Gastroesophageal sphincter (tissue), 4 donors: ENCODE results near the gene FRMD3. TPM values are rescaled to one million over a fixed set of nuclear protein-coding genes. Genes with fewer than 3 reads are reported as not detected.

Source experiments
- ATAC-seq: fragments of 150-250 bp; one replicate; pipeline ENCODE4 v1.9.1; 2016; ENCODE audit warnings: mild to moderate bottlenecking, moderate library complexity
- H3K27ac ChIP-seq, 4 donors: fragments of 200-600 bp; sonication (generic) in 3 of 4; 1 replicate in 3 of 4; 2 replicates in 1 of 4; pipeline ENCODE4 v1.5.1; 2016 to 2019
- H3K27me3 ChIP-seq: fragments of 200-600 bp; sonication (generic); one replicate; pipeline ENCODE4 v1.5.1; 2019
- H3K36me3 ChIP-seq, 2 donors: fragments of 200-600 bp; sonication (generic); one replicate each; pipeline ENCODE4 v1.5.1; 2019; ENCODE audit warnings: control low read depth in 1 of 2
- H3K4me1 ChIP-seq, 3 donors: fragments of 200-600 bp; sonication (generic); 1 replicate in 2 of 3; 2 replicates in 1 of 3; pipeline ENCODE4 v1.5.1; 2016 to 2019; ENCODE audit warnings: control low read depth in 2 of 3
- H3K4me3 ChIP-seq, 2 donors: fragments of 200-600 bp; sonication (generic); one replicate each; pipeline ENCODE4 v1.5.1; 2019; ENCODE audit warnings: mild to moderate bottlenecking in 1 of 2, moderate library complexity in 1 of 2
- H3K9me3 ChIP-seq, 3 donors: fragments of 200-600 bp; sonication (generic); one replicate each; pipeline ENCODE4 v1.5.1; 2017 to 2019; ENCODE audit warnings: control low read depth in 2 of 3
- CTCF ChIP-seq, 4 experiments: fragments of 200-600 bp in 2 of 4; fragments of 450-650 bp in 2 of 4; sonication (generic) in 1 of 4; IDR thresholded peaks; one replicate each; pipeline ENCODE4 v1.5.1; 2017 to 2019; ENCODE audit warnings: antibody characterized with exemption in 4 of 4, mild to moderate bottlenecking in 2 of 4, moderate library complexity in 2 of 4
- EP300 ChIP-seq: sonication (generic); formaldehyde crosslinking; IDR thresholded peaks from one replicate; pipeline ENCODE4 v1.6.1; 2017; ENCODE audit warnings: antibody characterized with exemption, mild to moderate bottlenecking
- POLR2A ChIP-seq, 2 donors: fragments of 450-650 bp; IDR thresholded peaks; one replicate each; pipeline ENCODE4 v1.6.1; 2017; ENCODE audit warnings: antibody characterized with exemption in 2 of 2, mild to moderate bottlenecking in 2 of 2, moderate library complexity in 1 of 2
- POLR2AphosphoS5 ChIP-seq: sonication (generic); formaldehyde crosslinking; IDR thresholded peaks from one replicate; pipeline ENCODE4 v1.6.1; 2017; ENCODE audit warnings: antibody characterized with exemption
- WGBS, 2 donors: methylation state at CpG; one replicate each; pipeline ENCODE4 v1.1.5; 2018; ENCODE audit warnings: low coverage in 1 of 2; 5-methylcytosine and 5-hydroxymethylcytosine counted together
- total RNA-seq, 4 donors: library from RNA; depleted of rRNA; stranded (reverse); fragments of >200 nt; gene quantifications; one replicate each; pipeline ENCODE4 v1.1.0, GENCODE V29; 2016

Gene FRMD3
- total RNA-seq, 4 donors from 2014 or later, result 6.8 to 15.1 (median 11.3) TPM

GRCh38 chr9:83392228-83392627, 146.0 kb downstream of the FRMD3 start:
- TF ChIP-seq POLR2AphosphoS5 (no peak), CTCF (IDR thresholded peaks at IDR 0.05) (no peak), EP300 (no peak), POLR2A (IDR thresholded peaks at IDR 0.05) (no peak)
- no peak for ATAC-seq
- Histone ChIP-seq H3K36me3 (no peaks in the 10 kb centered on the region), H3K27ac (no peak overlapping the region), H3K27me3 (no peaks in the 10 kb centered on the region), H3K4me1 (no peaks in the 10 kb centered on the region), H3K9me3 (peaks cover 0 to 4% (median 0%) of the 10 kb centered on the region in 3 donors), H3K4me3 (no peak overlapping the region)
- 70% methylated on average over 2 of the region's 4 CpGs; no CpG with 5 or more reads in 1 of the 2 donors for WGBS, 2 donors

GRCh38 chr9:83388346-83388745, 149.9 kb downstream of the FRMD3 start:
- 80% methylated on average over 1 of the region's 1 CpG; no CpG with 5 or more reads in 1 of the 2 donors for WGBS, 2 donors
- H3K9me3 ChIP-seq, result peaks cover 0 to 16% (median 0%) of the 10 kb centered on the region in 3 donors
- H3K27me3 ChIP-seq, result no peaks in the 10 kb centered on the region
- H3K4me1 ChIP-seq, result no peaks in the 10 kb centered on the region
- H3K27ac ChIP-seq, result no peak overlapping the region
- TF ChIP-seq CTCF (IDR thresholded peaks at IDR 0.05), result no peak
- TF ChIP-seq POLR2AphosphoS5, result no peak
- TF ChIP-seq EP300, result no peak
- TF ChIP-seq POLR2A (IDR thresholded peaks at IDR 0.05), result no peak
- no peaks in the 10 kb centered on the region for H3K36me3 ChIP-seq
- no peak for ATAC-seq
- H3K4me3 ChIP-seq, result no peak overlapping the region

- Histone ChIP-seq H3K9me3 (peaks cover 0 to 23% (median 0%) of the 10 kb centered on the region in 3 donors), H3K27me3 (no peaks in the 10 kb centered on the region), H3K4me3 (no peak overlapping the region), H3K27ac (no peak overlapping the region), H3K36me3 (peaks cover 0 to 5% of the 10 kb centered on the region in 2 donors), H3K4me1 (no peaks in the 10 kb centered on the region)
- ATAC-seq, result no peak
- no peak for TF ChIP-seq POLR2A (IDR thresholded peaks at IDR 0.05)
- TF ChIP-seq CTCF (IDR thresholded peaks at IDR 0.05), result no peak
- TF ChIP-seq POLR2AphosphoS5, result no peak
- TF ChIP-seq EP300, result no peak
- 84 to 93% methylated on average over 7 of the region's 7 CpGs for WGBS, 2 donors
These were observed 150.6 kb downstream of the FRMD3 start for GRCh38 chr9:83387401-83388185.

GRCh38 chr9:83385317-83385716, 152.9 kb downstream of the FRMD3 start:
- Histone ChIP-seq H3K36me3 (peaks cover 0 to 5% of the 10 kb centered on the region in 2 donors), H3K27ac (no peak overlapping the region), H3K9me3 (peaks cover 0 to 26% (median 0%) of the 10 kb centered on the region in 3 donors), H3K4me3 (no peak overlapping the region), H3K4me1 (no peaks in the 10 kb centered on the region), H3K27me3 (no peaks in the 10 kb centered on the region)
- TF ChIP-seq POLR2AphosphoS5 (no peak), EP300 (no peak), POLR2A (IDR thresholded peaks at IDR 0.05) (no peak), CTCF (IDR thresholded peaks at IDR 0.05) (no peak)
- WGBS, 2 donors, result 38 to 53% methylated on average over 2 of the region's 2 CpGs
- ATAC-seq, result no peak

- H3K4me3 ChIP-seq, result no peak overlapping the region
- TF ChIP-seq POLR2A (IDR thresholded peaks at IDR 0.05), result no peak
- no peak for TF ChIP-seq POLR2AphosphoS5
- TF ChIP-seq EP300, result no peak
- no peak for TF ChIP-seq CTCF (IDR thresholded peaks at IDR 0.05)
- no peak for ATAC-seq
- H3K4me1 ChIP-seq, result no peaks in the 10 kb centered on the region
- no peak overlapping the region for H3K27ac ChIP-seq
- H3K9me3 ChIP-seq, result peaks cover 0 to 26% (median 0%) of the 10 kb centered on the region in 3 donors
- WGBS, 2 donors, result 51 to 57% methylated on average over 3 of the region's 3 CpGs
- H3K36me3 ChIP-seq, result peaks cover 0 to 5% of the 10 kb centered on the region in 2 donors
- H3K27me3 ChIP-seq, result no peaks in the 10 kb centered on the region
These were observed 154.0 kb downstream of the FRMD3 start for GRCh38 chr9:83384214-83384613.
